ENCODE measurements around the gene KLHL29.
A peak's percentile ranks its signal among the peaks of the same experiment; 100 is the strongest.

Gene KLHL29

GRCh38 chr2:23478087-23478932 is 93.3 kb downstream of the KLHL29 start:
- no peak for DNase-seq (ENCODE audit: low spot score)

GRCh38 chr2:23478933-23479683 is 94.1 kb downstream of the KLHL29 start:
- DNase-seq (ENCODE audit: low spot score), result no peak

- peak; percentile 76 for DNase-seq (ENCODE audit: low spot score)
These were observed 96.2 kb downstream of the KLHL29 start for GRCh38 chr2:23480957-23481797.

- no peak for DNase-seq (ENCODE audit: low spot score)
These were observed 97.2 kb downstream of the KLHL29 start for GRCh38 chr2:23482188-23482587.

- no peak for DNase-seq (ENCODE audit: low spot score)
These were observed 97.6 kb downstream of the KLHL29 start for GRCh38 chr2:23482607-23483006.

GRCh38 chr2:23483791-23484190 is 98.8 kb downstream of the KLHL29 start:
- no peak for DNase-seq (ENCODE audit: low spot score)

GRCh38 chr2:23484275-23484674 is 99.3 kb downstream of the KLHL29 start:
- DNase-seq (ENCODE audit: low spot score), result no peak

GRCh38 chr2:23484767-23485166 is 99.8 kb downstream of the KLHL29 start:
- DNase-seq (ENCODE audit: low spot score), result no peak

GRCh38 chr2:23485261-23485660 is 100.3 kb downstream of the KLHL29 start:
- DNase-seq (ENCODE audit: low spot score), result no peak

- no peak for DNase-seq (ENCODE audit: low spot score)
These were observed 101.1 kb downstream of the KLHL29 start for GRCh38 chr2:23485841-23486683.

- DNase-seq (ENCODE audit: low spot score), result no peak
These were observed 101.7 kb downstream of the KLHL29 start for GRCh38 chr2:23486684-23487075.

GRCh38 chr2:23487735-23488492 is 102.9 kb downstream of the KLHL29 start:
- DNase-seq (ENCODE audit: low spot score), result peak; percentile 80

- DNase-seq (ENCODE audit: low spot score), result no peak
These were observed 103.6 kb downstream of the KLHL29 start for GRCh38 chr2:23488584-23488983.

GRCh38 chr2:23489471-23490322 is 104.7 kb downstream of the KLHL29 start:
- DNase-seq (ENCODE audit: low spot score), result no peak

- no peak for DNase-seq (ENCODE audit: low spot score)
These were observed 106.8 kb downstream of the KLHL29 start for GRCh38 chr2:23491591-23492336.

- DNase-seq (ENCODE audit: low spot score), result no peak
These were observed 107.3 kb downstream of the KLHL29 start for GRCh38 chr2:23492337-23492675.

GRCh38 chr2:23492921-23493320 is 107.9 kb downstream of the KLHL29 start:
- DNase-seq (ENCODE audit: low spot score), result no peak

- DNase-seq (ENCODE audit: low spot score), result no peak
These were observed 108.9 kb downstream of the KLHL29 start for GRCh38 chr2:23493846-23494245.

GRCh38 chr2:23494286-23494685 is 109.3 kb downstream of the KLHL29 start:
- no peak for DNase-seq (ENCODE audit: low spot score)

Data from AG08396 (cell line).